Measurements from ENCODE around the gene TCF7L1. TPM values are rescaled to one million over a fixed set of nuclear protein-coding genes. Genes with fewer than 3 reads are reported as not detected.

The TCF7L1 gene
- polyA plus RNA-seq, 1 of the 3 experiments (the other 2 are of a cell fraction) = 3.7 TPM

DNA sequence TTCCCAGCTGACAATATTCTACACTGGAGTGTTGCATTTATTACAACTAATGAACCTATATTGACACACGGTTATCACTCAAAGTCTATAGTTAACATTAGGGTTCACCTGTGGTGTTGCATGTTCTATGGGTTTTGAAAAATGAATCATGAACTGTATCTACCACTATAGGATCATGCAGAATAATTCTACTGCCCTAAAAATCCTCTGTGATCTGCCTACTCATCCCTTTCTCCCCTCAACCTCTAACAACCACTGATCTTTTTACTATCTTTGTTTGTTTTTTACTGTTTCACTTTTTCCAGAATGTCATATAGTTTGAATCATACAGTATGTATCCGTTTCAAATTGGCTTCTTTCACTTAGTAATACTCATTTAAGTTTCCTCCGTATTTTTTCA lies 47.6 kb upstream of the TCF7L1 start:
- Histone ChIP-seq H2AFZ (ENCODE audit: low read depth) (no peak overlapping the region), H3K4me3 (ENCODE audit: low read depth in 2 of 2, low read length in 1 of 2) (no peak overlapping the region), H3F3A (replicated peaks; ENCODE audit: insufficient read depth) (no peaks in the 10 kb centered on the region), H3K4me1 (ENCODE audit: control insufficient read depth in 1 of 2, insufficient read depth in 2 of 2, low read depth in 1 of 2, low read length in 1 of 2) (no peaks in the 10 kb centered on the region), H3K9ac (no peak overlapping the region), H3K79me2 (ENCODE audit: insufficient read depth) (no peaks in the 10 kb centered on the region), H3K27ac (ENCODE audit: low read depth in 2 of 2, low read length in 1 of 2) (no peak overlapping the region), H3K36me3 (replicated peaks in 1 of 2; ENCODE audit: control insufficient read depth in 1 of 2, insufficient read depth in 2 of 2, low read length in 1 of 2) (no peaks in the 10 kb centered on the region), H3K9me2 (no peaks in the 10 kb centered on the region), H4K20me1 (ENCODE audit: insufficient read depth) (no peaks in the 10 kb centered on the region), H3K9me3 (no peaks in the 10 kb centered on the region), H3K27me3 (ENCODE audit: insufficient read depth) (peaks cover 27% of the 10 kb centered on the region; the same call in 1 of the 2 replicates), H3K4me2 (no peak overlapping the region)
- POLR2A ChIA-PET = no interaction called here
- no peak for TF ChIP-seq RXRA (IDR thresholded peaks at IDR 0.05; ENCODE audit: borderline replicate concordance, low read depth)
- TF ChIP-seq, protein P1, sequence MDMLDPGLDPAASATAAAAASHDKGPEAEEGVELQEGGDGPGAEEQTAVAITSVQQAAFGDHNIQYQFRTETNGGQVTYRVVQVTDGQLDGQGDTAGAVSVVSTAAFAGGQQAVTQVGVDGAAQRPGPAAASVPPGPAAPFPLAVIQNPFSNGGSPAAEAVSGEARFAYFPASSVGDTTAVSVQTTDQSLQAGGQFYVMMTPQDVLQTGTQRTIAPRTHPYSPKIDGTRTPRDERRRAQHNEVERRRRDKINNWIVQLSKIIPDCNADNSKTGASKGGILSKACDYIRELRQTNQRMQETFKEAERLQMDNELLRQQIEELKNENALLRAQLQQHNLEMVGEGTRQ (IDR thresholded peaks at IDR 0.05; ENCODE audit: borderline replicate concordance, low read depth, low read length) = no peak
- no peak for TF ChIP-seq TCF12 (IDR thresholded peaks at IDR 0.05)
- TF ChIP-seq SMC3 (IDR thresholded peaks at IDR 0.05; ENCODE audit: low read depth, low read length) = no peak
- TF ChIP-seq, protein P2, sequence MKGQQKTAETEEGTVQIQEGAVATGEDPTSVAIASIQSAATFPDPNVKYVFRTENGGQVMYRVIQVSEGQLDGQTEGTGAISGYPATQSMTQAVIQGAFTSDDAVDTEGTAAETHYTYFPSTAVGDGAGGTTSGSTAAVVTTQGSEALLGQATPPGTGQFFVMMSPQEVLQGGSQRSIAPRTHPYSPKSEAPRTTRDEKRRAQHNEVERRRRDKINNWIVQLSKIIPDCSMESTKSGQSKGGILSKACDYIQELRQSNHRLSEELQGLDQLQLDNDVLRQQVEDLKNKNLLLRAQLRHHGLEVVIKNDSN (IDR thresholded peaks at IDR 0.05; ENCODE audit: borderline replicate concordance, low read depth) = no peak
- no peak for TF ChIP-seq ELF1 (IDR thresholded peaks at IDR 0.05)
- TF ChIP-seq GABPA (IDR thresholded peaks at IDR 0.05; ENCODE audit: low read depth) = no peak
- no peak for TF ChIP-seq FOSL2 (IDR thresholded peaks at IDR 0.05; ENCODE audit: borderline replicate concordance, low read depth)
- no peak for TF ChIP-seq FOXJ3 (CRISPR knock-in tag; IDR thresholded peaks at IDR 0.05)
- TF ChIP-seq EP300 (IDR thresholded peaks at IDR 0.05; ENCODE audit: borderline replicate concordance in 1 of 2, low read depth in 1 of 2, low read length in 1 of 2) = no peak
- TF ChIP-seq, protein P3, sequence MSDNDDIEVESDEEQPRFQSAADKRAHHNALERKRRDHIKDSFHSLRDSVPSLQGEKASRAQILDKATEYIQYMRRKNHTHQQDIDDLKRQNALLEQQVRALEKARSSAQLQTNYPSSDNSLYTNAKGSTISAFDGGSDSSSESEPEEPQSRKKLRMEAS (IDR thresholded peaks at IDR 0.05; ENCODE audit: low read depth) = no peak
- WGBS (ENCODE audit: low lambda C conversion rate) = 12% methylated on average over 3 of the region's 3 CpGs
- DNase-seq = no peak
- CTCF ChIA-PET = interaction anchor here (1.5 to 2.1 kb wide), 2 partner anchors 8 to 19 kb away, joined by 4 to 6 read pairs; no protein-coding TSS in a partner anchor

DNA sequence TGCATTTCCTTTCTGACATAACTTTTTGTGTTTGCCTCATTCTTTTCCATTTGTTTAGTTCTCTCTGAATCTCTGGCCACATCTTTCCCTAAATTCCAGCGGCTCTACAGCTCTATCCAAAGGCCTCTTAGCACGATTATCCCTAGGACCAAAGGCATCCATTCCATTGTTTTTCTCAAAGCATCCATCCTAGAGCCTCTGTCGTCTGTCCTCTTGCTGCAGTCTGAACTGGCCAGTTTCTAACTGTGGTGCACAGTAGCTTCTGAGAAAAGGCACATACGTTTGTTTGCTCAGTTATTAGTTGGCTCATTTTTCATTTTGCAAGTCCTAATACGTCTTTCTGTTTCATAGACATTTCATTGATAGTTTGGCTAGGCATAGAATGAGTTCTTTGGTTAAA lies 45.7 kb upstream of the TCF7L1 start:
- no peaks in the 10 kb centered on the region for H4K20me1 ChIP-seq (ENCODE audit: insufficient read depth)
- H3K9me3 ChIP-seq = no peaks in the 10 kb centered on the region
- peaks cover 31% of the 10 kb centered on the region; the same call in 1 of the 2 replicates for H3K27me3 ChIP-seq (ENCODE audit: insufficient read depth)
- TF ChIP-seq EZH2phosphoT487 (IDR thresholded peaks at IDR 0.05; ENCODE audit: borderline replicate concordance, low read depth) (no peak), GATA2 (CRISPR knock-in tag; IDR thresholded peaks at IDR 0.05) (no peak), EP300 (IDR thresholded peaks at IDR 0.05; ENCODE audit: borderline replicate concordance in 1 of 2, low read depth in 1 of 2, low read length in 1 of 2) (no peak), GABPA (IDR thresholded peaks at IDR 0.05; ENCODE audit: low read depth) (no peak), FOXM1 (IDR thresholded peaks at IDR 0.05; ENCODE audit: low read depth) (no peak), YY1 (IDR thresholded peaks at IDR 0.05; ENCODE audit: low read depth) (no peak)
- H3F3A ChIP-seq (replicated peaks; ENCODE audit: insufficient read depth) = no peaks in the 10 kb centered on the region
- H3K79me2 ChIP-seq (ENCODE audit: insufficient read depth) = no peaks in the 10 kb centered on the region
- H3K4me3 ChIP-seq (ENCODE audit: low read depth in 2 of 2, low read length in 1 of 2) = no peak overlapping the region
- no peak overlapping the region for H3K9ac ChIP-seq
- H3K36me3 ChIP-seq (replicated peaks in 1 of 2; ENCODE audit: control insufficient read depth in 1 of 2, insufficient read depth in 2 of 2, low read length in 1 of 2) = no peaks in the 10 kb centered on the region
- POLR2A ChIA-PET = no interaction called here
- DNase-seq = no peak
- WGBS (ENCODE audit: low lambda C conversion rate) = 43% methylated on average over 5 of the region's 5 CpGs
- H3K4me2 ChIP-seq = no peak overlapping the region
- H3K9me2 ChIP-seq = no peaks in the 10 kb centered on the region
- CTCF ChIA-PET = interaction anchor here (1.9 kb wide), 1 partner anchor 21 kb away, joined by 8 read pairs; no protein-coding TSS in a partner anchor
- no peaks in the 10 kb centered on the region for H3K4me1 ChIP-seq (ENCODE audit: control insufficient read depth in 1 of 2, insufficient read depth in 2 of 2, low read depth in 1 of 2, low read length in 1 of 2)
- no peak overlapping the region for H3K27ac ChIP-seq (ENCODE audit: low read depth in 2 of 2, low read length in 1 of 2)
- no peak overlapping the region for H2AFZ ChIP-seq (ENCODE audit: low read depth)

All from SK-N-SH (cell line).